Raji (cell line): ENCODE measurements around the gene WASF3.

Experiments
- POLR2A ChIP-seq: IDR thresholded peaks from 2 replicates; pipeline ENCODE4 v1.6.1; 2011; ENCODE audit warnings: low read depth, low read length, control low read depth; ENCODE audit not compliant: insufficient read depth

Gene WASF3

DNA sequence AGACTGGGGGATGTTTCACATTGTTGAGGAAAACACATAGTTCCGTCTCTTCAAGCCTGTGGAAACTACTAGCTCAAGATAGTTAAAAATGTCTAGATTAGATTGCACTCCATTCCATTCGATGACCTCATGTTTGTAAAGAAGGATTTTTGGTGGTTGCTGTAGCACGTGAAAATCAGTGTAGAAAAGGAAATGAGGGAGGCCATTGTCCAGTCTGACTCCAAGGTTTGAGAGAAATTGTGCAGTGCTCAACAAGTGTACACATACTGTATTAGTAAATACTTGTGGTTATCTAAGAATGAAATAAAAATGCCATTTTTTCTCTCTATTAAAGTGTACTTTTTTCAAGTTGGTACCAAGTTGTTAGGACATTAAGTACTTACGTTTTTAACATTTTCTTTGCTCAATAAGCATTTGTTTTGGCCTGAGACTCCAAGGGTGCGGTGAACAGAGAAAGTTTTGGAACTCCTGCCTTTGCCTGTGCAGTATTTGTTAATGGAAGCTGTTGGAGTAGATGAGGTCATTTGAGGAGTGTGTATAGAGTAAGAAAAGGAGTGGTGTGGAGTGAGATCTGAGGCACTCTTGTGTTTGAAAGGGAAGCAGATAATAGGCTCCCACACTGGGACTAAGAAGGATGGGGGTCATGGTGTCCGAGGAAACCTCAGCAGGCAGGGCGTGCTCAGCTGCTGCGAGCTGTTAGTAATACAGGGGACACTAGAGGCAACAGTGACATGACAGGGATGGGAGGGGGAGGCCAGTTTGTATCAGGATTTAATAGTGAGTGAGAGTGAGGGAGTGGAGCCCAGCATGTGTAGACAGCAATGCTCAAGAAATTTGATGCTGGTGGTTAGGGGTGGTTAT lies 4.4 kb downstream of the WASF3 start:
- TF ChIP-seq POLR2A: no peak

DNA sequence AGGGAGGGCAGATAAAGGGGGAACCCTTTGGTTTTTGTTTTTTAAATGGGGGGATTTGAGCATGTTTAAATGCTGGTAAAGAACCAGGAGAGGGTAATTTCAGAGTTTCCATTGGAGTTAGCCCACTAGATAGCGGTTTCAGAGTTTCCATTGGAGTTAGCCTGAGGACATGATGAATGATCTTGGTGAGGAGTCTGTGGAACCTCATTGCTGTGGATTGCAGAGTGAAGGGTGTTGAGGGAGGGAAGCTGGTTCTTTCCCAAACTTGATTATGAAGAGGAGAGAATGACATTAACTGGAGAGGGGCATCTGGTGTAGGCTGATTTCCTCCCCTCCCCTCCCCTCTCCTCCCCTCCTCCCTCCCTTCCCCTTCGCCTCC lies 5.0 kb downstream of the WASF3 start:
- TF ChIP-seq POLR2A: no peak

DNA sequence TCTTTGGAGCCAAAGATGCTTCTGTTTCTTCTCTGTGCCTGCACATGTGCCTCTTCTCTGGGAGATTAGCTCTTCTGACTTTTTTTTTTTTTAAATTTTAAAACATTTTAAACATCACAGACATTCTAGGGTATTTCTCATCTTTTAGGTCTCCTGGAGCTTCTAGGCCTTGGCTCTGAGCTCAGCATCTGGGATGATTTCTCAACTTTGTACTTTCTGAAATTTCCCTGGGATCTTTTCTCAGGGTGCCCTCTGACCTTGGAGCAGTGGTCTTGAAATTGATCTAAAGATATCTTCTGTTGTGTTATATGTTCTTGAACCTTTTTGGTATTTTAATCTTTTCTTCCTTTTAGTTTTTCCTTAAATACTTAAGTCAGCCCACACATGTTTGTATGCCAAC lies 6.2 kb downstream of the WASF3 start:
- no peak for TF ChIP-seq POLR2A

DNA sequence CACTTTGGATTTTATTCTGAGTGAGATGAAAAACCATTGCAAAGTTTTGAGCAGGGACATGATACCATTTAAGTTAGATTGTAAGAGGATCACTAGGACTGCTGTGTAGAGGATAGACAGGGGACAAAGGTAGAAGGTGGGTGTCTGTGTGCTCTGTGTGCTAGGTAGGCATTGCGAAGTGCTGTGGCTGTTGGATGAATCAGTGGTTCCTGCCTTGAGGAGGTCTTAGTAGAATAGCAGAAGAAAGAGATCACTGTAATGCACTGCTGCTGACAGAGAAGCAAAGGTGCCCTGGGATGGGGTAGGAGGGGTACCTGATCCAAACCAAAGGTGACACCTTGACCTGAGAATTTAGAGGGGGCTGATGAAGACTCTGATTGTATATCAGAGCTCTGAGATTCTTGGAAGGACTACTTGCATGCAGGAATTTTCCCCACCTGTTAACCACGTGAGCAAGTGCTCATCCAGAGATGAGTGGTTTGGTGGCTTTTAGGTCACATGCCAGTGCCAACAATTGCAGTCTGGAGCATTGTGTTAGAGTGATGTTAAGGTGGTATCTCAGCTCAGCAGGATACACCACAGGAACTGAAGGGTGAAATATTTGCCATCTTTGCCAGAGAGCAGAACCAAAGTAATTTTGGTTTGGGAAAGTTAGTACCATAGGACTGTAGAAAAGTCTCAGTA lies 10.8 kb downstream of the WASF3 start:
- no peak for TF ChIP-seq POLR2A

DNA sequence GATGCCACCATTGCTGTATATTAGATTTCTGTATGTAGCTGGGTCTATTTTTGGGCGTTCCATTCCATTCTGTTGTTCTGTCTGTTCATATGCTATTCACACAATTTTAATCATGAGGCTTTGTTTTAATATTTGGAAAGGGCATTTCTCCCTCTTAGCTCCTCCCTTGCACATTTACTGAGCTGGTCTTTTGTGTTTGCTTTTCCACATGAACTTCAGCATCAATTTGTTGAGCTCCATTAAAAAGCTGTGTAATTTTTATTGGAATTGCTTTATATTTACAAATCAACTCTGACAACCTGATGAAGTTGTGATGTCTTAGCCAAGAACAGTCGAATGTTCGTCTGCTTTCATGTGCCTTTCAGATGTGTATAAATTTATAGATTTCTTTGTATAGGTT lies 14.0 kb downstream of the WASF3 start:
- no peak for TF ChIP-seq POLR2A

DNA sequence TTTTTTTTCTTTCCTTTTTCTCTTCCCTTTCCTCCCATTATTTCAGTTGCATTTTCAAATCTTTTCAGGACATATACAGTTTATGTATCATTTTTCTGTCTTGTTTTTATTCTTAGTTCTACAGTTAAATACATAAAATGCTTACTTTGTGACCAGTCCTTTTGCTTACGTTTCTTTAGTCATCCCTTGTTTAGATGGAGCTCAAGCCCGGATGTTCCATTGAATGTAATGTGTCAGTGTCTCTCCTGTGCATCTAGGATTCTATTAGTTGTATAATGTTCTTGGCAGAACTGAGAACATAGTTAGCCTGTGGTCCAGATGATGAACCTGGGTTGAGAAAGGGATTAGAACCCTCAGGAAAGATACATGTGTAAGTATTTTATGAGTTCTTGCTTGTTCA lies 17.8 kb downstream of the WASF3 start:
- TF ChIP-seq POLR2A: no peak

DNA sequence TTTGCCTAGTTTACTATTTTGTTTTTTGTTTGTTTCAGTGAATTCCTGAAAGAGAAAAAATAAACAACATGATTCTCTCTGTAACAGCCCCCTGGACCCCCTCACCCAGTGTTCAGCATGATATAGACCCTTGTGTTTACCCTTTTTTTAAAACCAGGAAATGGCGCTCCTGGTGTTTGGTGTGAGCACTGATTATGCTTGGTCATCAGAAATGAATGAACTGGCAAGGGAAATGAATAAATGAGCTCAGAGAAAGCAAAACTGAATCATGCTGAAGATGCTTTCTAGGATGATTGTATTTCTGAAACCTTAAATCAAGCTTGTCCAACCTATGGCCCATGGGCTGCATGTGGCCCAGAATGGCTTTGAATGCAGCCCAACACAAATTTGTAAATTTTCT lies 22.1 kb downstream of the WASF3 start:
- no peak for TF ChIP-seq POLR2A

DNA sequence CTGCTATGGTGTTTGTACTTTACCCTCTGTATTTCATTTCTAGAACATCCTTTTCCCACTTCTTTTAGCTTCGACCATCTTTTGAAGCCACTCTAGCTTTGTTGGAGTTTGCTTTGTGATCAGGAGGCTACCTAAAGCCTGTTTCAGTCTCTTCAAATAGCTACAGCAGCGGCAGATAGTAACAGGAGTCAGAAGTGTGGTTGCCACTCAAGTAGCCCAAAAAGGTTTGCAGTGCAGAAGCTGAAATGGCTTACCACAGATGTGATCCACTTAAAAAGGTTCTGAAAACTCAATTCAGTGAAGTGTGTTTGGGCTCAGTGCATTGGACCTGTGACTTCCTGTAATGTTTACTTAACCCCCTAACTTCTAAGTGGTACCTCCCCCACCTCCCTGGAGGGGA lies 26.2 kb downstream of the WASF3 start:
- TF ChIP-seq POLR2A: no peak

DNA sequence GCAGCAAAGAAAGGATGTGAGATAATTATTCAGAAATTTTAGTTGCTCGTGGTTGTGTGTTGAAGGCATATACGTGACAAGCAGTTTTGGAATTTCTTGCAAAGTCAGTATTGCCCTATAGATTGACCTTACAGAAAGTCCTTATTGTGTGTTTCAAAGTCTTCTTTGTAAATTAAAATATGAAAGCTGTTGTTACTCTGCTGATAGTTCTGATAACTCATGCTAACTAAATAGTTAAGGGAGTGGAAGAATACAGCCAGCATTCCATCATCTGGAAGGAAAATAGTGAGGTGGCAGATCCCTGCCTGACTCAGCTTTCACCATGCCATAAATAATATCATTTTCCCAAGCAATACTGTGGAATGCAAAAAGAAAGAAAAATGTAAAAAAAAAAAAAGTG lies 27.2 kb downstream of the WASF3 start:
- no peak for TF ChIP-seq POLR2A

DNA sequence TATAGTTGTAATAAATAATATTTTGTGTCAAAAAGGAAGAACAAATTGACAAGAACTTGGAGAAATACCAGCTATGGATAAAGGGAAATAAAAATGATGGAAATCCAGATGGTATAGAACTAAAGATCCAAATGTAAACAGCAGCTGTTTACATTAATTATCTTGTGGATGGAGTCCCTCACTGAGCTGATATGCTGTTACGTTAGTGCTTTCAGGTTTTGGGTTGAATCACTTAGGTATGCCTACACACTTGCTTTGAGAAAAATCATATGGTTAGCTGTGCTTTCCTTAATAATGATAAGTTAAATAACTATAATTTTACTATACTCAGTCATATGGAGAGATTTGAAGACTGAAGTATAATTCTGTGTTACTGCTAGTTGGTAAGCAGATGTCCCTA lies 27.7 kb downstream of the WASF3 start:
- TF ChIP-seq POLR2A: no peak

DNA sequence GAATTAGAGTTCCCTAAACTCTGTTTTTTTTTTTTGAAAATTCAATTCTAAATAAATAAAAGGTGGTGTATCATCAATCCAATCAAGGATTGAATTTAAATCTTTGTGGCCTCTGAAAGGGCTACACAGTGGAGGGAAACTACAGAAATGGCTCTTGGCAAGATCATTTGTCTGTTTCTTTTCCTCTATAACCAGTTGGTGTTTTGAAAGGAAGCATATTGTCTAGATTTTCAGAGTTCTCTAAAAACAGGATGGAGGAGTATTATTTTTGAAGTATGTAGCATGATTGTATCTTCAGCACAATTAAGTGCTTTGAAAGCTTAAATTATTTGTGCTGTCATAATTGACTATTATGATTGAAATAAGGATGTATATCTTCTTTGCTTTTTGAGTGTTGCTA lies 29.8 kb downstream of the WASF3 start:
- TF ChIP-seq POLR2A: no peak

DNA sequence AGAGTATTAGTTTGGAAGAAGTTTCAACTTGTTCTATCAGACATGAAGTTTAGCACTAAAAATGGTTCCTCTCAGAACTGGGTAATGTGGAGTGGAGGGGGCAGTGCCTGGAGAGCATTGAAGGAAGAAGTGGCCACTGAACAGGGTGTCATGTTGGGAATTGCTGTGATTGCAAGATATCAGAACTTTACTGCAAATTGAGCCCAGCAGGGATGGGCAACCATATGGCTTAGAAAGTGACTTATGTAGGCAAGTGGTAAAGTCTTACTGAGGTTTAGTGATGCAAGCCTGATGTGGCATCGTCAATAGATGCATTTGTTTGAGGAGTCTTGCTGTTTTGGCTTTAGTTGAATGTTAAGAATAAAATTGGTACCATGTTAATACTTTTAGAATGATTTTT lies 31.7 kb downstream of the WASF3 start:
- TF ChIP-seq POLR2A: no peak

DNA sequence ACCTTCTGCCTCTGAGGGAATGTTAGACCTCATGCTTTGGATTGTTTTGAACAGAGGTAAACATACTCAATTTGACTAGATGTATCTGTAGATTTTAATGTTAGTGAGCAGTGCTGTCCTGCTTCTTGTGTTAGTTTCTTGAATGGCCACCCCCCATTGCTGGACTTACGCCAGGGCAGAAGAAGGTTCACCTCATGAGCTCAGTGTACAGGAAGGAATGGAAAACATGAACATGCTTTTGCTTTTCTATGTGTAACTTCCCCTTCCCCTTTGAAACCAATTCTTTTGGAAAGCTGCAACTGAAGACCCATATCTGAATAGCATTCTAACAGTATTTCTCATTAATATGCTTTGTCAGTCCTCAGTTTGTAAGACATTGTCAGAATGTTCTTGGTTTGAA lies 32.3 kb downstream of the WASF3 start:
- no peak for TF ChIP-seq POLR2A

DNA sequence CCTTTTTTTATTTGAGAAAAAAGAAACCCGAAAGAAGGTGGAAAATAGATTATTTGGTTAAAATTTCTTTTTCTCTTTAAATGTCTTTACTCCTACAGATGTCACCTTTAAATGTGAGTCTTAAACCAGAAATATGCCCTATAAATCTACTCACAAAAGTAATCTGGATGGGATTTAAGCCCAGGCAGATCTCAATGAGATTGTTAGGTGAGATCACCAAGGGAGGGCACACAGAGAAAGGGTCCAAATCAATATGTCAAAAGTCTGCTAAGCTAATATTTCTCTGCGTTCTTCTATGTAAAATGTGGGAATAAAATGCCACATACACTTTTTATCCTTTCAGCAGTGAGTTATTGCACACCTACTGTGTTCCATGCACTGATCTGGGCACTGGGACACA lies 32.9 kb downstream of the WASF3 start:
- no peak for TF ChIP-seq POLR2A

DNA sequence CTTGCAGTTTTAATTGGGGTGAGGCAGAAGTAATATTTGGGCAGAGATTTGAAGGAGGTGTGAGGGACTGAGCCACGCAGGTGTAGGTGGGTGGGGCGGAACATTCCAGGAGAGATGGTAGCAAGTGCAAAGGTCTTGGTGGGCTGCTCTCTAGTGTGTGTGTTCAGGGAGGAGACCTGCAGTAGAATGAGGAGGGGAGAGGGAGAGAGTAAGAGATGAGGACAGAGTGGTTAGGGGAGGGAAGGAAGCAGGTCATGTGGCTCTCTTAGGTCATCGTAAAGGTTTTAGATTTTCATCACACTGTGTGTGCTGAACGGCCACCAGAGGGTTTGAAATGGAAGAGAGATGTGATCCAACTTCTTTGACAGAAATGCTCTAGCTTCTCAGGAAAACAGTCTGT lies 33.5 kb downstream of the WASF3 start:
- TF ChIP-seq POLR2A: no peak

DNA sequence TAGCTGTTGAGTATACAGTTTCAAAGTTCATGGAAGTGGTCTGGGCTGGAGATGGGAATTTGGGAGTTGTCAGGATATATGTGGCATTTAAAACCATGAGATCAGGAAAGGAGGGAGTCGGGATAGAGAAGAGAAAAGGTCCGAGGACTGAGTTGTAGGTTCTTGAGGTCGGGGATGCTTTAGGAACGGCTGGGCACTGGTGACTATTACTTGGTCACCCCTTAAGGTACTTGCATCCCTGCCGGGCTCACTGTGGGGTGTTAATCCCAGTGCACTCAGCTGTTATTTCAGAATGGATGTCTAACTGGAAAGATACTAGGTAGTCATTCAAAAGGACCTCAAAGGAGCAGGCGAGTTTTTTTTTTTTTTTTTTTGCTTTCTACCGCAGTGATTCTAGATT lies 34.2 kb downstream of the WASF3 start:
- no peak for TF ChIP-seq POLR2A

DNA sequence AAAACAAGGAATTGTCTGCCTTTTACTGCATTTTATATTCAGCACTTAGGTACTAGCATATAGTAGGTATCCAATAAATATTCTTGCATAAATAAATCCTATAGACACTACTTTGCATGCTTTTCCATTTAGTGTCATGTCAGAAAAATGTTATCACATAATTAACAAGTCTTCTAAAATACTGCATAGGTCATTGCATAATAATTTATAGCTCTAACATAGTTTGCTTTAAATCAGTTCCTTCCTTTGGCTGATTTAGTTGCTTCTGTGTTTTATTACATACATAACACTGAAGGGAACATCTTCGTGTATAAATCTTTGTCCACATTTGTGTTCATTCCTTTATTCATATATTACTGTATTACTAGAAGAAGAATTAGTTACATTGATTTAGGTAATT lies 36.2 kb downstream of the WASF3 start:
- TF ChIP-seq POLR2A: no peak
